ENCODE results near the gene SLC52A1.
A peak's percentile ranks its signal among the peaks of the same experiment; 100 is the strongest.

SLC52A1 gene

DNA sequence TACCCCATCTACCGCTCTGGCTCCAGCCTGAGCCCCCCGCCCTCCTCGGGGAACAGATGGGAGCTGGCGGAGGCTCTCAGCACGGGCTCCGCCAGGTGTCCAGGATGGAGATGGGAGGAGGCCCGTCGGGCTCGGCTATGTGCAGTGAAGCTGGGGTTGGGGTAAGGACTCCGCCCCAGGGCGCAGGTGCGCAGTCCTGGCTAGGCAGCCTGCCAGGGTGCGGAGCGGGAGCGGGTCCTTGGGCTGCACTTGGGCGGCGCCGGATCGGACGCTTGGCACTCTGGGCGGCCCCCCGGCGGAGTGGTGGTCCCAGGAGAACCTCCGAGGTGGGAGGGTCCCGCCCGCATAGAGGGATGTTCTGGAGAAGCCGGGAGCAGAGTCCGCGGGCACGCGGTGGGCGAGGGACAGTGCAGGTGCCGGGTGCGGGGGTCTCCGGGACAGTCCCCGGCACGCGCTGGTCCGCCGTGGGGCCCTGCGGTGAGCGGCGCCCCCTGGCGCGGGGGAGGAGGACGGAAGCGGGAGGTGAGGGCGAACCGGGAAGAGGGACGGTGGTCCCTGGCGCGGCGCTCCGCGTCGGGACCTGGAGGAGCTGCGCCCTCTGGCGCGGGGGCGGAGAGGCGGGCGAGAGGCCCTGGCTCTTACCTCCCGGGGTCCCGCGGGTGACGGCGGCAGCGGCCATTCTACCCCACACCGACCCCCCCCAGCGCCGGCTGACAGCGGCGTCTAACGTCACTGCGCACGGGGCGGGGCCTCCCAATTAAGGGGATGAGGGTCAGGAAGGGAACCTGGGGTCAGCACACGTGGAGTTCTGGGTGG is 48.1 kb downstream of the SLC52A1 start, which contains the start of gene CAMTA2:
Gene CAMTA2, minus strand, starts transcription at position 725 of the 816 bp plus-strand sequence. CDS start 1,453 bp downstream, outside the sequence.
- DNase-seq = peak; percentile 87

DNA sequence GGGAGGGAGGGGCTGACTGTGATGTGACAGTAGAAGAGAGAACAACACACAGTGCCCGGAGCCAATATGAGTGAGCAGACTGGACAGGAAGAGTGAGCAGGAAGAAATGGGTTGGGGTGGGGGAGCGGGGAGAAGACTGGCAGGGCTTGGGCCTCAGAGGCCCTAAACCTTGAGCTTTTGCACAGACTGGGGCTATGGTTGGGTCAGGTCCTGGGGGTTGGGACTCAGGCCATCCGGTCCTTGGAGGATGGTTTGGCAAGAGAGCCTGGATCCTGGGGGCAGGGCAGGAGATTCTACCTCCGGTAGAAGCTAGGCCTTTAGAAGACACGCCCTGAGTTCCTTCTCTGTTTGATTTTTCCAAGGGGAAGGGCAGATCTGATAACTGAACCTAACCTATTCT is 48.8 kb downstream of the SLC52A1 start:
- DNase-seq = no peak
